Thoracic aorta (tissue), 2 donors: Measurements from ENCODE around the gene EFHD1. TPM values are rescaled to one million over a fixed set of nuclear protein-coding genes. Genes with fewer than 3 reads are reported as not detected.

Experiments
- ATAC-seq: fragments of 150-250 bp; one replicate; pipeline ENCODE4 v1.8.0; 2017; ENCODE audit warnings: low read depth; ENCODE audit not compliant: insufficient number of reproducible peaks, low FRiP score
- DNase-seq: peaks from one replicate; pipeline ENCODE4 v3.0.0-alpha.2; 2020; ENCODE audit warnings: low spot score
- H3K27ac ChIP-seq, 2 donors: fragments of 200-600 bp; sonication (generic); 1 replicate in 1 of 2; 2 replicates in 1 of 2; pipeline ENCODE4 v1.5.1; 2016; ENCODE audit warnings: mild to moderate bottlenecking in 2 of 2, moderate library complexity in 2 of 2
- H3K27me3 ChIP-seq: fragments of 200-600 bp; sonication (generic); replicated peaks from 2 replicates; pipeline ENCODE4 v1.6.0; 2016; ENCODE audit warnings: mild to moderate bottlenecking; ENCODE audit not compliant: insufficient read depth
- H3K36me3 ChIP-seq: fragments of 200-600 bp; sonication (generic); one replicate; pipeline ENCODE4 v1.5.1; 2016
- H3K4me1 ChIP-seq, 2 donors: fragments of 200-600 bp; sonication (generic); 1 replicate in 1 of 2; 2 replicates in 1 of 2; pipeline versions ENCODE4 v1.5.1 to v1.6.0; 2016; ENCODE audit warnings: low read depth in 2 of 2, mild to moderate bottlenecking in 1 of 2; ENCODE audit not compliant: control insufficient read depth in 1 of 2
- H3K4me3 ChIP-seq: fragments of 200-600 bp; sonication (generic); 2 replicates; pipeline ENCODE4 v1.5.1; 2016; ENCODE audit warnings: mild to moderate bottlenecking
- H3K9me3 ChIP-seq: fragments of 200-600 bp; sonication (generic); 2 replicates; pipeline ENCODE4 v1.5.1; 2016
- CTCF ChIP-seq: fragments of 200-600 bp; sonication (generic); IDR thresholded peaks from one replicate; pipeline ENCODE4 v1.5.1; 2019; ENCODE audit warnings: antibody characterized with exemption
- total RNA-seq, 2 donors: library from RNA; depleted of rRNA; stranded (reverse); fragments of >200 nt; gene quantifications; one replicate each; pipeline versions ENCODE4 v1.1.0 to v1.2.3, GENCODE V29; 2016

EFHD1 gene
- total RNA-seq, 2 donors from 2014 or later = 111 to 211 TPM

DNA sequence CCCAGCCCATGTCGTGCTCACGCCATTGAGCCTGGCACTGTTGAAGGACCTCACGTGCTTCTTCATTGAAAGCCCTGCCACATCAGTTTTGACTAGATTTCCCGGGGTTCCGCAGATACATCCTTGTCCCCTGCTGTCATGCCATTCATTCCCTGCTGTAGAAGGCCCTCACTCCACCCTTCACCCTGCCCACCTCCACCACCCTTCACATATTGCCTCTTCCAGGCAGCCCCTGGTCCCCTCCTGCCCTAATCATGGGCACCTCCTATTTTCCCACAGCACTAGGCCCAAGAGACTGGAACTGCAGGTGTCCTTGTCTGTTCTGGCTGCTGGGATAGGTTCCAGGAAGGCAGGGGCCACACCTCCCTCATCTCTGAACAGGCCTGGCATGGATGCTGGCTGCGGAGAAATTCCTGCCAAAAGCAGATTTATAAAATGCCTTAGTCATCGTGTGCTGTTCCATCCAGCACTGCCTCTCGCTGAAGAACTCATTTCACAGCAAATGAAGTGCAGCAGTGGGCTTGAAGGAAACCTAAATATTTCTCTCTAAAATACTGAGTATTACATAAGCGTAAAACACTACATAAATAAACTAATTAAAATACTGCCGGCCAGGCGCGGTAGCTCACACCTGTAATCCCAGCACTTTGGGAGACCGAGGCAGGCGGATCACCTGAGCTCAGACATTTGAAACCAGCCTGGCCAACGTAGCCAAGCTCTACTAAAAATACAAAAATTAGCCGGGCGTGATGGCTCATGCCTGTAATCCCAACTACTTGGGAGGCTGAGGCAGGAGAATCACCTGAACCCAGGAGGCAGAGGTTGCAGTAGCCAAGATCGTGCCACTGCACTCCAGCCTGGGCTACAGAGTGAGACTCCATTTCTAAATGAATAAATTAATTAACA lies 44.5 kb upstream of the EFHD1 start:
- H3K36me3 ChIP-seq = peaks cover 3% of the 10 kb centered on the region
- no peak for TF ChIP-seq CTCF
- ATAC-seq (peak; percentile 66), DNase-seq (peak; percentile 25)
- H3K4me3 ChIP-seq = peak overlapping the region; percentile 41
- H3K4me1 ChIP-seq = peaks cover 18 to 33% of the 10 kb centered on the region in 2 donors
- peak overlapping the region; percentile 42 to 81 for H3K27ac ChIP-seq
- H3K27me3 ChIP-seq = no peaks in the 10 kb centered on the region
- no peaks in the 10 kb centered on the region for H3K9me3 ChIP-seq

GRCh38 chr2:232592772-232593395 lies 40.5 kb upstream of the EFHD1 start:
- peak overlapping the region in 1 of 2 donors; percentile 44 for H3K27ac ChIP-seq
- DNase-seq = no peak
- peaks cover 18 to 33% of the 10 kb centered on the region in 2 donors for H3K4me1 ChIP-seq
- H3K36me3 ChIP-seq = no peaks in the 10 kb centered on the region
- no peaks in the 10 kb centered on the region for H3K9me3 ChIP-seq
- no peak overlapping the region for H3K4me3 ChIP-seq
- no peaks in the 10 kb centered on the region for H3K27me3 ChIP-seq
- no peak for TF ChIP-seq CTCF
- peak; percentile 78 for ATAC-seq

GRCh38 chr2:232593982-232594381 lies 39.4 kb upstream of the EFHD1 start:
- H3K27me3 ChIP-seq = no peaks in the 10 kb centered on the region
- no peak for ATAC-seq
- no peak for TF ChIP-seq CTCF

GRCh38 chr2:232597362-232598079 lies 35.9 kb upstream of the EFHD1 start:
- H3K9me3 ChIP-seq = no peaks in the 10 kb centered on the region
- no peak for ATAC-seq
- no peak overlapping the region for H3K4me3 ChIP-seq
- H3K4me1 ChIP-seq = peaks cover 6 to 11% of the 10 kb centered on the region in 2 donors
- DNase-seq = no peak
- no peaks in the 10 kb centered on the region for H3K36me3 ChIP-seq
- H3K27me3 ChIP-seq = no peaks in the 10 kb centered on the region
- no peak for TF ChIP-seq CTCF
- no peak overlapping the region for H3K27ac ChIP-seq

More at GRCh38 chr2:232593982-232594381, 39.4 kb upstream of the EFHD1 start:
- H3K9me3 ChIP-seq = no peaks in the 10 kb centered on the region
- no peak for DNase-seq
- no peak overlapping the region for H3K27ac ChIP-seq
- H3K4me3 ChIP-seq = no peak overlapping the region
- peaks cover 14 to 25% of the 10 kb centered on the region in 2 donors for H3K4me1 ChIP-seq
- no peaks in the 10 kb centered on the region for H3K36me3 ChIP-seq

GRCh38 chr2:232598293-232598692 lies 35.1 kb upstream of the EFHD1 start:
- H3K4me1 ChIP-seq = peaks cover under 1 to 4% of the 10 kb centered on the region in 2 donors
- DNase-seq (no peak), ATAC-seq (no peak)
- H3K27ac ChIP-seq = no peak overlapping the region
- H3K36me3 ChIP-seq = no peaks in the 10 kb centered on the region
- no peaks in the 10 kb centered on the region for H3K27me3 ChIP-seq
- TF ChIP-seq CTCF = no peak
- H3K9me3 ChIP-seq = no peaks in the 10 kb centered on the region
- H3K4me3 ChIP-seq = no peak overlapping the region
